Measurements from ENCODE around the gene MIEF1. TPM values are rescaled to one million over a fixed set of nuclear protein-coding genes. Genes with fewer than 3 reads are reported as not detected.

MIEF1 gene
- total RNA-seq, 1 donor from 2014 or later: 35.5 TPM

DNA sequence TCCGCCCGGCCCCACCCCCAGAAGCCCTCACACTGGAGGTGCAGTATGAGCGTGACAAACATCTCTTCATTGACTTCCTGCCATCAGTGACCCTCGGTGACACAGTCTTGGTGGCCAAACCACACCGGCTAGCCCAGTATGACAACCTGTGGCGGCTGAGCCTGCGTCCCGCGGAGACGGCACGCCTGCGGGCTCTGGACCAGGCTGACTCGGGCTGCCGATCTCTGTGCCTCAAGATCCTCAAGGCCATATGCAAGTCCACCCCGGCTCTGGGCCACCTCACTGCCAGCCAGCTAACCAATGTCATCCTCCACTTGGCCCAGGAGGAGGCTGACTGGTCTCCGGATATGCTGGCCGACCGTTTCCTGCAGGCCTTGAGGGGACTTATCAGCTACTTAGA, 11.7 kb downstream of the MIEF1 start:
- DNase-seq (ENCODE audit: extremely low spot score, unreplicated experiment): no peak
- Mint-ChIP-seq H3K4me1 (ENCODE audit: unreplicated experiment) (peaks cover 10% of the 10 kb centered on the region), H3K27ac (no peak overlapping the region), H3K9me3 (no peaks in the 10 kb centered on the region), H3K36me3 (peaks cover 15% of the 10 kb centered on the region), H3K27me3 (no peaks in the 10 kb centered on the region), H3K4me3 (no peak overlapping the region)
- TF ChIP-seq, protein P1, sequence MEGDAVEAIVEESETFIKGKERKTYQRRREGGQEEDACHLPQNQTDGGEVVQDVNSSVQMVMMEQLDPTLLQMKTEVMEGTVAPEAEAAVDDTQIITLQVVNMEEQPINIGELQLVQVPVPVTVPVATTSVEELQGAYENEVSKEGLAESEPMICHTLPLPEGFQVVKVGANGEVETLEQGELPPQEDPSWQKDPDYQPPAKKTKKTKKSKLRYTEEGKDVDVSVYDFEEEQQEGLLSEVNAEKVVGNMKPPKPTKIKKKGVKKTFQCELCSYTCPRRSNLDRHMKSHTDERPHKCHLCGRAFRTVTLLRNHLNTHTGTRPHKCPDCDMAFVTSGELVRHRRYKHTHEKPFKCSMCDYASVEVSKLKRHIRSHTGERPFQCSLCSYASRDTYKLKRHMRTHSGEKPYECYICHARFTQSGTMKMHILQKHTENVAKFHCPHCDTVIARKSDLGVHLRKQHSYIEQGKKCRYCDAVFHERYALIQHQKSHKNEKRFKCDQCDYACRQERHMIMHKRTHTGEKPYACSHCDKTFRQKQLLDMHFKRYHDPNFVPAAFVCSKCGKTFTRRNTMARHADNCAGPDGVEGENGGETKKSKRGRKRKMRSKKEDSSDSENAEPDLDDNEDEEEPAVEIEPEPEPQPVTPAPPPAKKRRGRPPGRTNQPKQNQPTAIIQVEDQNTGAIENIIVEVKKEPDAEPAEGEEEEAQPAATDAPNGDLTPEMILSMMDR (conservative IDR thresholded peaks at IDR 0.05): no peak

DNA sequence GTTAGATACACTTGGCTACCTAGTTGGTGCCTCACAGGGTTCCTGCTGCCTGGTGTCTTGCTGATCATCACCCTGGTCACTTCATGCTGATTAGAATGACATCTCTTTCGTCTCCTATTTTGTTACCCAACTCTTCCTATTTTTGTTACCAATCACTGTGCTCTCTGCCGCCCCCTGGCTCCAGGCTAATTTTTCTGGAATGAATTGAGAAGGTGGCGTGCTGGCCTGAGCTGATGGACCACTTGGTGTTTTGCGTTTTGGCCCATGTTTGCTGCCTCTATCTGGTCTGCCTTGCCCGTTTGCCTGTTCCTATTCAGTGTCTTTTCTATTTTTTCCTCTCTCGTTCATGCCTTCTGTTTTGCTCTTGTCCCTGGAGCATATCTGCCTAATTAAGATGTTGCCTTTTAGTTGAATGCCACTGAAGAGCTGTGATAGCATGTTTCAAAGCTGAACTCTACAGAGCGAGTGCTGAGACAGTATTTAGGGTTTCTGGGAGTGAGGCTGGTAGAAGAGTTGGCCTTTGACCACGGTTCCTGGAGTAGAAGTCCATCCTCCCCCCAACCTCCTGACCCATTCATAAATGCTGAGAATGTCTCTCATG, 12.4 kb downstream of the MIEF1 start:
- Mint-ChIP-seq H3K27ac (peak overlapping the region; percentile 15), H3K27me3 (no peaks in the 10 kb centered on the region), H3K4me1 (ENCODE audit: unreplicated experiment) (peaks cover 14% of the 10 kb centered on the region), H3K36me3 (peaks cover 15% of the 10 kb centered on the region), H3K4me3 (no peak overlapping the region), H3K9me3 (no peaks in the 10 kb centered on the region)
- DNase-seq (ENCODE audit: extremely low spot score, unreplicated experiment): no peak
- TF ChIP-seq, protein P1 (conservative IDR thresholded peaks at IDR 0.05): peak; percentile 82

DNA sequence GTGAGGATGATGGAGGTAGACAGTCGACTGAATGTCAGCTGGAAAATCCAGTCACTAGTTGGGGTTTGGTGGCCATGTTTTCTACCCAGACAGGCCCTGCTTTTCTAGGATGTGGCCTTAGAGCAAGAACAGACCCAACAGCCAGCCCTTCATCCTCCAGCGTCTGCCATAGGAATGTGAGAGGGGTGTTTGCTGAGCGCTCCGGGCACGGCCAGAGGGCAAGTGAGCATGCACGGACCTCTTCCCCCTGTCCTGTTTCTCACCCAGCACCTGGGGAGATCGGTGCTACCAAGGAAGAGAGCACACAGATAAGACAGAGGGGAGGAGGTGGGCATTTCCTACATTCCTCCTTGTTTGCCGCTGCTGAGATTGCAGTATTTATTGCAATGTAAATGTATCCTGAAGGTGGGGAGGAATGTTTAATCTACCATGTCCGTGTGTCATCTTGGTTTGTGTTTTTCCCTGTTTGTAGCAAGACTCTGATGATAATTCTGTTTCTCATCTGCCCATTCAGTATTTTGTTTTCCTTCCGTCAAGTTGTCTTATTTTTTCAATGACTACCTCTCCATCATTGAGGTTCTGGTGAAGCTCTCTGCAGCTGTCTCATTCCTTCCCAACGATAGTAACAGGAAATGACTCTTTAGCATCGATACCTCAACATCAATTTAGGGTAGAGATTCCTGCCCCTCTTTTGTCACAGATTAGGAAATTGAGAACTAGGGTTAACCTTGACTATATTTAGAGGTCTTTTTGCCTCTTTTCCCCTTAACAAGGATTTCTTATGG, 13.4 kb downstream of the MIEF1 start:
- TF ChIP-seq, protein P1 (conservative IDR thresholded peaks at IDR 0.05): no peak
- Mint-ChIP-seq H3K9me3 (no peaks in the 10 kb centered on the region), H3K4me1 (ENCODE audit: unreplicated experiment) (peaks cover 18% of the 10 kb centered on the region), H3K27ac (no peak overlapping the region), H3K4me3 (no peak overlapping the region), H3K27me3 (peaks cover 4% of the 10 kb centered on the region), H3K36me3 (peaks cover 21% of the 10 kb centered on the region)
- no peak for DNase-seq (ENCODE audit: extremely low spot score, unreplicated experiment)

DNA sequence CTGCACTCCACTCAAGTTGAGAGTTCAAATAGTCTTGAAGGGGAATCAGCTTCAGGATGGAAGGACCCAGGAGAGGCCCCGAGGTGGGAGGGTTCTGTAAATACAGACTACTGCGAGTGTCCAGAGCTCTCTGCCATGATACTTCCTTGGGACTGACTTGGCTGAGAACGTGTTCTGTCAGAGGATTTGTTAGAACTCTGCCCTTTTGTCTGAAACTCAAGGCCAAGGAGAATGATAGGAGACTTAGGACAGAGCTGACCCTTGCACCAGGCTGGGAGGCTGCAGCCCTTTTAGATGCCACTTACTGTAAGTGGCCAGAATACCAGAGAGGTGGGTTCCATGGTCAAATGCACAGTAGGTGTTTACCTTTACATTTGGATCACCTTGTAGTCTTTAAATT, 15.4 kb downstream of the MIEF1 start:
- Mint-ChIP-seq H3K36me3 (peaks cover 34% of the 10 kb centered on the region), H3K4me3 (peak overlapping the region; percentile 54), H3K27ac (no peak overlapping the region), H3K4me1 (ENCODE audit: unreplicated experiment) (peaks cover 28% of the 10 kb centered on the region), H3K9me3 (no peaks in the 10 kb centered on the region), H3K27me3 (peaks cover 4% of the 10 kb centered on the region)
- DNase-seq (ENCODE audit: extremely low spot score, unreplicated experiment): no peak
- TF ChIP-seq, protein P1 (conservative IDR thresholded peaks at IDR 0.05): no peak

DNA sequence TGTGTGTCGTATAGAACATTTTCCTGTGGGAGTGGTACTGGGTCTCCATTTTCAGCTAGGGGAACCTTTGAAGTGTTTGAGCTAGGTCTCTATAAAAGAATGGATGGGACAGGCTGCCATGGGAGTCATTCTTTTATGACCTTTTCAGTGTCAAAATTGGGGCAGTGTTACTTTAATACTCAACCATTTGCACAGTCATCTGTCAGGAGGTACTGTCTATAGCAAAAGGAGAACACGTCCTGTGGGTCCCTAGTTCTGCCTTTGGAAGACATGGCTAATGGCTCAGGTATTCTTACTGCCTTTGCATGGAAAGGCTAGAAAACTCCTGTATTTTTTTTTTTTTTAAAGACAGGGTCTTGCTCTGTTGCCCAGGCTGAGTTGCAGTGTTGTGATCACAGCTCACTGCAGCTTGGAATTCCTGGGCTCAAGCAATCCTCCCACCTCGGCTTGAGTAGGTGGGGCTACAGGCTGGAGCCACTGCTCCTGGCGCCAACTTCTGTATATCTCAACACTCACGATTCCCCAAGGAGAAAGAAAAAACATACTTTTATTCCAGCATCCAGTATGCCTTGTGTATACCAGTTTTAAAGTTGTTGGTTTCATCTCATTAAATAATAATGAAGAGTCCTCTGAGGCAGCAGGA, 16.2 kb downstream of the MIEF1 start:
- no peak for DNase-seq (ENCODE audit: extremely low spot score, unreplicated experiment)
- Mint-ChIP-seq H3K9me3 (no peaks in the 10 kb centered on the region), H3K4me3 (peak overlapping the region; percentile 100), H3K36me3 (peaks cover 40% of the 10 kb centered on the region), H3K27ac (peak overlapping the region; percentile 100), H3K4me1 (ENCODE audit: unreplicated experiment) (peaks cover 36% of the 10 kb centered on the region), H3K27me3 (peaks cover 4% of the 10 kb centered on the region)
- TF ChIP-seq, protein P1 (conservative IDR thresholded peaks at IDR 0.05): no peak

All from type B pancreatic cell (in vitro differentiated cells).